T47D (cell line): ENCODE results near the gene SMIM35.

Experiments
- DNase-seq, 2 experiments: peaks; one replicate each; pipeline versions ENCODE4 v3.0.0 to v3.0.0-alpha.2; 2011 to 2012; ENCODE audit warnings: low read depth in 1 of 2, low spot score in 1 of 2
- JUND ChIP-seq: IDR thresholded peaks from 2 replicates; pipeline ENCODE4 v1.6.1; 2012; ENCODE audit warnings: low read depth
- in situ Hi-C: cut with HindIII; loops from 2 replicates; pipeline ENCODE4 v1.10.0; 2016; ENCODE audit warnings: low sequenced_read_pairs, low pct_unique_long_range_greater_than_20kb

Gene SMIM35

GRCh38 chr11:118002541-118003423 is 84.0 kb downstream of the SMIM35 start:
- DNase-seq, result no peak
- in situ Hi-C loops, result no loop called here
- no peak for TF ChIP-seq JUND

DNA sequence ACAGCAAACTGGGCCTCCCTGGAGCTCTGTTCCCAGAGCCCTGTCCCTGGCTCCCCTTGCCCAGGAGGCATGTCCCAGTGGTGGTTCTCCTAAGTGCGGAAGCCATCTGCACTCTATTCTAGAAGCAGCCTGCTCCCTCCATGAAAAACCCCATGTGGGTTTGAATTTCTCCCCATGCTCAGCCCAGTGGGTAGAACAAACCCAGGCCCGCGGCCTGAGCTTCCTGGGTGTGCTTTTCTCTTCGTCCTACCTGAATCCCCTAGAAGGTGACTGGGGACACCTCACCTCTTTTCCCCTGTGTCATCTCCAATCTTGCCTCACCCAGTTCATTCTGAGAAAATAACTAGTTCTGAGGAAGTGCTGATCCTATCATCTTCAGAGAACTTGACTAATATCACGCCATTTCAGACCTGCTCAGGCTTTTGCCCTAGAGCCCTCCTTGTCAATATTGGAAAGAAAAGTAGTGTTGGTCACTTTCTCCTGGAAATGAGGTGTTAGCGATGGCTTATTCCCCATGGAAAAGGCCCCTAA is 84.7 kb downstream of the SMIM35 start:
- in situ Hi-C loops, result no loop called here
- TF ChIP-seq JUND, result no peak
- DNase-seq, result no peak

DNA sequence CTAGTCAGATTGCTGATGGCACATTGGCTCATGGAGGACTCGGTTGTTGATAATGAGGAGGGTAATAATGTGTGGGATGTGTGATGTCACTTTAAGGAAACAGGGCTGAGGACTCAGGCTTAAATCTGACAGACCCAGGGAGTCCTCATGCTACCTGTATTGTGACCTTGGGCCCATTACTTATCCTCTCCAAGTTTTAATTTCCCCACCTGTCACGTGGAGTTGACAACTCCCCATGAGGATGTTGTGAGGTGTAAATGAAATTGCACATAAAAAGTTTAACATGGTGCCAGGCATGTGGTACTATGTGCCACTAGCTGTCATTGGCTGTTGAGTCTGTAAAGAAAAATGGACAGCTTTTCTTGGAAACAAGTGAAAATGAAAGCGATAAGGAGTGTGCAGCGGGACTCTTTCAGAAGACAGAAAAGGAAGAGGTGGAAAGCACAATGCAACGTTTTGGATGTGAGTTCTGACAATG is 85.2 kb downstream of the SMIM35 start:
- in situ Hi-C loops, result no loop called here
- no peak for TF ChIP-seq JUND
- DNase-seq, result no peak

- TF ChIP-seq JUND, result no peak
- DNase-seq, result no peak
- in situ Hi-C loops, result no loop called here
Measured at GRCh38 chr11:118000850-118001228, 85.9 kb downstream of the SMIM35 start.

GRCh38 chr11:118000067-118000849 is 86.5 kb downstream of the SMIM35 start:
- no peak for DNase-seq
- in situ Hi-C loops, result no loop called here
- TF ChIP-seq JUND, result no peak

DNA sequence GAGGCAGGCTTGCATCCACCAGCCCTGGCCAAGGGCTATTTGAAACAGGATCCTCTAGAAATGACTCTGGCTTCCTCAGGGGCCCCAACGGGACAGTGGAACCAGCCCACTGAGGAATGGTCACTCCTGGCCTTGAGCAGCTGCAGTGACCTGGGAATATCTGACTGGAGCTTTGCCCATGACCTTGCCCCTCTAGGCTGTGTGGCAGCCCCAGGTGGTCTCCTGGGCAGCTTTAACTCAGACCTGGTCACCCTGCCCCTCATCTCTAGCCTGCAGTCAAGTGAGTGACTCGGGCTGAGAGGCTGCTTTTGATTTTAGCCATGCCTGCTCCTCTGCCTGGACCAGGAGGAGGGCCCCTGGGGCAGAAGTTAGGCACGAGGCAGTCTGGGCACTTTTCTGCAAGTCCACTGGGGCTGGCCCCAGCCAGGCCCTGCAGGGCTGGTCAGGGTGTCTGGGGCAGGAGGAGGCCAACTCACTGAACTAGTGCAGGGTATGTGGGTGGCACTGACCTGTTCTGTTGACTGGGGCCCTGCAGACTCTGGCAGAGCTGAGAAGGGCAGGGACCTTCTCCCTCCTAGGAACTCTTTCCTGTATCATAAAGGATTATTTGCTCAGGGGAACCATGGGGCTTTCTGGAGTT is 87.3 kb downstream of the SMIM35 start:
- DNase-seq, result no peak
- in situ Hi-C loops, result no loop called here
- TF ChIP-seq JUND, result no peak

GRCh38 chr11:117998664-117999353 is 88.0 kb downstream of the SMIM35 start:
- DNase-seq, result no peak
- in situ Hi-C loops, result no loop called here
- no peak for TF ChIP-seq JUND

DNA sequence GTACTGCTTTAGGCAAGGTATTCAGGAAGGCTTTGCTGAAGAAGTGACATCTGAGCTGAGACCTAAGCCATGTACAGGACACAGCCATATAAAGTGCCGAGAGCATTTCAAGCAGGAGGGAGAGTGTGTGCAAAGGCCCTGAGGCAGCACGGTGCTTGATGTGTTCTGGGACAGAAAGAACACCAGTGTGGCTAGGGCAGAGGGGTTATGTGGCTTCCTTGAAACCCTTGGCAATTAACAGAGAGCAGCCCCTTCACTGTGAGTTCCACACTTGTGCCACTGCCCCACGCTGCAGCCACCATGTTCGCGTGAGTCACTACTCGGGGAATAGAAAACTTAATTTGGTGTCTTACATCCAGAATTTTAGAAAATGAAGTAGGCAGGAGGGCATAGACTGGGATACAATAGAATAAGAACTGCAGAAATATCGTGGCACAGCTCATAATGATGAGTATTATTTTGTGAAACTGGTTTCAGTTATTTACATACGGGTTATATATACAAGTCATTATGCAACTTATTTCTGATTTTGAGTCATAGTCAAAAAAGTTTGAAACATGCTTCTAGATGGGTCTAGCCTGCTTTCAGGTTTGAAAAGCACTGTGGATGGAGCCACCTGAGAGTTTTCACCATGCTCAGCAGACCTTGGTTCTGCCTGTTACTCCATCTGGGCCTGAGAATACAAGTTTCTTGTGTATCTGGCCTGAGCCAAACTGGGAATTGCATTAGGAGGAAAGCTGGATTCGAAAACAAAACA is 88.8 kb downstream of the SMIM35 start:
- in situ Hi-C loops, result no loop called here
- DNase-seq, result no peak
- no peak for TF ChIP-seq JUND

GRCh38 chr11:117997406-117997805 is 89.4 kb downstream of the SMIM35 start:
- in situ Hi-C loops, result no loop called here
- TF ChIP-seq JUND, result no peak
- DNase-seq, result no peak

- in situ Hi-C loops, result no loop called here
- TF ChIP-seq JUND, result no peak
- DNase-seq, result no peak
Measured at GRCh38 chr11:117996058-117996457, 90.7 kb downstream of the SMIM35 start.

DNA sequence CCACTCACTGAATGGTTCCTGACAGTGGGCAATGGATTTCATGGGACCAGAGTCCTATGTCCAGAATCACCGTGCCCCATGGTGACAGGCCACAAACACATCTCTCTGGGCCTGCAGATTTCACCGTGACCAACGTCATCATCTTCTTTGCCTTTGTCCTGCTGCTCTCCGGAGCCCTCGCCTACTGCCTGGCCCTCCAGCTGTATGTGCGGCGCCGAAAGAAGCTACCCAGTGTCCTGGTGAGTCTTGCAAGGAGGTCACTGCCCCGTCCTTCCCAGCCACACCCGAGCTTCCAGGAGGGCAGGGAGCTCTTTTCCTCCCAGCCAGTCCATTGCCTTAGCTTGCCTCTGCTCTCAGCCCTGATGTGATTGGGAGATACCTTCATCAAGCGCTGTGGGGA is 91.3 kb downstream of the SMIM35 start:
- no peak for TF ChIP-seq JUND
- no peak for DNase-seq
- in situ Hi-C loops, result no loop called here
